ENCODE measurements around the gene U2AF1L4.

DNA sequence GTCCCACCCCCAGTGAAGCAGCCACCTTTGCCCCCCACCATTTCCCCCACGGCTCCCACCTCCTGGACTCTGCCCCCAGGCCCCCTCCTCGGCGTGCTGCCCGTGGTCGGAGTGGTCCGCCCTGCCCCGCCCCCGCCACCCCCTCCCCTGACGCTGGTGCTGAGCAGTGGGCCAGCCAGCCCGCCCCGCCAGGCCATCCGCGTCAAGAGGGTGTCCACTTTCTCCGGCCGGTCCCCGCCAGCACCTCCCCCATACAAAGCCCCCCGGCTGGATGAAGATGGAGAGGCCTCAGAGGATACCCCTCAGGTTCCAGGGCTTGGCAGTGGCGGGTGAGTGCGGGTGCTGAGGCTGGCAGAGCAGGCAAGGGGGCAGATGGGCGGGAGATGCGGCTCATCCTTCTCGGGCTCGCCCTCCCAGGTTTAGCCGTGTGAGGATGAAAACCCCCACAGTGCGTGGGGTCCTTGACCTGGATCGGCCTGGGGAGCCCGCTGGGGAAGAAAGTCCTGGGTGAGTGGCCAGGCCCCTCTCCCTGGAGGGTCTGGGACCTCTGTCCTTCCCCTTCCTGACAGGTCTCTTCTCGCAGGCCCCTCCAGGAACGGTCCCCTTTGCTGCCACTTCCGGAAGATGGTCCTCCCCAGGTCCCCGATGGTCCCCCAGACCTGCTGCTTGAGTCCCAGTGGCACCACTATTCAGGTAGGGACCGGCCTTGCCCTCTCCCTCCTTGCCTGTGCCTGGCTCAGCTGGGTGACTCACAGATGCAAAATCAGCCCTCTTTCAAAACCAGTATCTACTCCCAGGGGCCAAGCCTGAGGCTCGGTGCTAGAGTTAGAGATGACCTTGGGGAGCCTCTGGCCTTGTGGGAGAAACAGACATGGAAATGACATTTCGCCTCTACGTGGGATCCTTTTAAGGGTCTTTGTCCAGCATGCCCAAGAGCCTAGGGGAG lies 11.8 kb downstream of the U2AF1L4 start:
- TF ChIP-seq, protein P1, sequence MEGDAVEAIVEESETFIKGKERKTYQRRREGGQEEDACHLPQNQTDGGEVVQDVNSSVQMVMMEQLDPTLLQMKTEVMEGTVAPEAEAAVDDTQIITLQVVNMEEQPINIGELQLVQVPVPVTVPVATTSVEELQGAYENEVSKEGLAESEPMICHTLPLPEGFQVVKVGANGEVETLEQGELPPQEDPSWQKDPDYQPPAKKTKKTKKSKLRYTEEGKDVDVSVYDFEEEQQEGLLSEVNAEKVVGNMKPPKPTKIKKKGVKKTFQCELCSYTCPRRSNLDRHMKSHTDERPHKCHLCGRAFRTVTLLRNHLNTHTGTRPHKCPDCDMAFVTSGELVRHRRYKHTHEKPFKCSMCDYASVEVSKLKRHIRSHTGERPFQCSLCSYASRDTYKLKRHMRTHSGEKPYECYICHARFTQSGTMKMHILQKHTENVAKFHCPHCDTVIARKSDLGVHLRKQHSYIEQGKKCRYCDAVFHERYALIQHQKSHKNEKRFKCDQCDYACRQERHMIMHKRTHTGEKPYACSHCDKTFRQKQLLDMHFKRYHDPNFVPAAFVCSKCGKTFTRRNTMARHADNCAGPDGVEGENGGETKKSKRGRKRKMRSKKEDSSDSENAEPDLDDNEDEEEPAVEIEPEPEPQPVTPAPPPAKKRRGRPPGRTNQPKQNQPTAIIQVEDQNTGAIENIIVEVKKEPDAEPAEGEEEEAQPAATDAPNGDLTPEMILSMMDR (IDR thresholded peaks at IDR 0.05): no peak
- TF ChIP-seq POLR2A (IDR thresholded peaks at IDR 0.05): no peak
